NCI-H1417 (cell line): Measurements from ENCODE around the gene EXD3.
"Not testable (repeated sequence)": the region's sequence is repeated elsewhere in the genome, so short reads cannot be mapped to it uniquely, and the experiment has no call there.

ENCODE experiments used
- DNase-seq, 3 experiments: peaks; one replicate each; lab custom pipeline; 2025; lab: John Stamatoyannopoulos, UW

The EXD3 gene

GRCh38 chr9:137393176-137394150 is 29.5 kb downstream of the EXD3 start:
- DNase-seq, result no peak

GRCh38 chr9:137392232-137393007 is 30.5 kb downstream of the EXD3 start:
- no peak for DNase-seq

- no peak for DNase-seq
These were observed 31.6 kb downstream of the EXD3 start for GRCh38 chr9:137391411-137391754.

GRCh38 chr9:137390553-137391410 is 32.2 kb downstream of the EXD3 start:
- DNase-seq, result peak in 2 of 3 experiments; percentile 50 to 75

- no peak for DNase-seq
These were observed 33.6 kb downstream of the EXD3 start for GRCh38 chr9:137389428-137389746.

GRCh38 chr9:137388589-137389427 is 34.2 kb downstream of the EXD3 start:
- no peak for DNase-seq

GRCh38 chr9:137387891-137388560 is 34.9 kb downstream of the EXD3 start:
- DNase-seq, result no peak

- peak in 2 of 3 experiments; percentile 28 to 38 for DNase-seq
These were observed 35.7 kb downstream of the EXD3 start for GRCh38 chr9:137387114-137387890.

- DNase-seq, result not testable (repeated sequence)
These were observed 36.4 kb downstream of the EXD3 start for GRCh38 chr9:137386507-137387113.

- DNase-seq, result no peak
These were observed 37.8 kb downstream of the EXD3 start for GRCh38 chr9:137385061-137385655.

- DNase-seq, result no peak
These were observed 38.9 kb downstream of the EXD3 start for GRCh38 chr9:137383784-137384756.

GRCh38 chr9:137383081-137383783 is 39.7 kb downstream of the EXD3 start:
- DNase-seq, result peak in 2 of 3 experiments; percentile 92 to 97

GRCh38 chr9:137382444-137383080 is 40.4 kb downstream of the EXD3 start:
- DNase-seq, result peak in 1 of 3 experiments; percentile 92

- no peak for DNase-seq
These were observed 41.2 kb downstream of the EXD3 start for GRCh38 chr9:137381501-137382443.

GRCh38 chr9:137380606-137381005 is 42.4 kb downstream of the EXD3 start:
- DNase-seq, result no peak
